ENCODE measurements around the gene CATSPERD. TPM values are rescaled to one million over a fixed set of nuclear protein-coding genes. Genes with fewer than 3 reads are reported as not detected.

The CATSPERD gene
- total RNA-seq, 1 experiment from 2014 or later, result not detected

GRCh38 chr19:5804516-5805461 lies 84.4 kb downstream of the CATSPERD start, which contains the start of gene NRTN:
NRTN (plus strand) TSS chr19:5805067; CDS start chr19:5824166, 19,099 bp downstream.
- DNase-seq (ENCODE audit: low spot score), result no peak

- no peak for DNase-seq (ENCODE audit: low spot score)
Measured at GRCh38 chr19:5805462-5806132, 85.2 kb downstream of the CATSPERD start.

- DNase-seq (ENCODE audit: low spot score), result no peak
Measured at GRCh38 chr19:5806133-5806489, 85.7 kb downstream of the CATSPERD start.

GRCh38 chr19:5806905-5807304 lies 86.5 kb downstream of the CATSPERD start:
- DNase-seq (ENCODE audit: low spot score), result no peak

GRCh38 chr19:5808120-5808816 lies 87.8 kb downstream of the CATSPERD start:
- no peak for DNase-seq (ENCODE audit: low spot score)

GRCh38 chr19:5809053-5809452 lies 88.6 kb downstream of the CATSPERD start:
- no peak for DNase-seq (ENCODE audit: low spot score)

- DNase-seq (ENCODE audit: low spot score), result no peak
Measured at GRCh38 chr19:5809469-5809868, 89.0 kb downstream of the CATSPERD start.

- no peak for DNase-seq (ENCODE audit: low spot score)
Measured at GRCh38 chr19:5811117-5811516, 90.7 kb downstream of the CATSPERD start.

GRCh38 chr19:5814123-5814851 lies 93.8 kb downstream of the CATSPERD start:
- no peak for DNase-seq (ENCODE audit: low spot score)

GRCh38 chr19:5814852-5815246 lies 94.4 kb downstream of the CATSPERD start:
- no peak for DNase-seq (ENCODE audit: low spot score)

GRCh38 chr19:5817218-5817617 lies 96.8 kb downstream of the CATSPERD start:
- DNase-seq (ENCODE audit: low spot score), result no peak

GRCh38 chr19:5818594-5818993 lies 98.2 kb downstream of the CATSPERD start:
- no peak for DNase-seq (ENCODE audit: low spot score)

- DNase-seq (ENCODE audit: low spot score), result no peak
Measured at GRCh38 chr19:5820785-5821184, 100.3 kb downstream of the CATSPERD start.

- no peak for DNase-seq (ENCODE audit: low spot score)
Measured at GRCh38 chr19:5821521-5822180, 101.2 kb downstream of the CATSPERD start.

GRCh38 chr19:5822181-5822844 lies 101.9 kb downstream of the CATSPERD start:
- DNase-seq (ENCODE audit: low spot score), result no peak

GRCh38 chr19:5823579-5824281 lies 103.3 kb downstream of the CATSPERD start:
- no peak for DNase-seq (ENCODE audit: low spot score)

- DNase-seq (ENCODE audit: low spot score), result no peak
Measured at GRCh38 chr19:5824751-5825150, 104.3 kb downstream of the CATSPERD start.

GRCh38 chr19:5825178-5825577 lies 104.7 kb downstream of the CATSPERD start:
- DNase-seq (ENCODE audit: low spot score), result no peak

- peak; percentile 79 for DNase-seq (ENCODE audit: low spot score)
Measured at GRCh38 chr19:5826531-5827341, 106.3 kb downstream of the CATSPERD start.

Measured in A172 (cell line).